Measurements from ENCODE around the gene LAYN. TPM values are rescaled to one million over a fixed set of nuclear protein-coding genes. Genes with fewer than 3 reads are reported as not detected.
A peak's percentile ranks its signal among the peaks of the same experiment; 100 is the strongest.

LAYN gene
- polyA plus RNA-seq, 1 donor from 2014 or later: not detected

DNA sequence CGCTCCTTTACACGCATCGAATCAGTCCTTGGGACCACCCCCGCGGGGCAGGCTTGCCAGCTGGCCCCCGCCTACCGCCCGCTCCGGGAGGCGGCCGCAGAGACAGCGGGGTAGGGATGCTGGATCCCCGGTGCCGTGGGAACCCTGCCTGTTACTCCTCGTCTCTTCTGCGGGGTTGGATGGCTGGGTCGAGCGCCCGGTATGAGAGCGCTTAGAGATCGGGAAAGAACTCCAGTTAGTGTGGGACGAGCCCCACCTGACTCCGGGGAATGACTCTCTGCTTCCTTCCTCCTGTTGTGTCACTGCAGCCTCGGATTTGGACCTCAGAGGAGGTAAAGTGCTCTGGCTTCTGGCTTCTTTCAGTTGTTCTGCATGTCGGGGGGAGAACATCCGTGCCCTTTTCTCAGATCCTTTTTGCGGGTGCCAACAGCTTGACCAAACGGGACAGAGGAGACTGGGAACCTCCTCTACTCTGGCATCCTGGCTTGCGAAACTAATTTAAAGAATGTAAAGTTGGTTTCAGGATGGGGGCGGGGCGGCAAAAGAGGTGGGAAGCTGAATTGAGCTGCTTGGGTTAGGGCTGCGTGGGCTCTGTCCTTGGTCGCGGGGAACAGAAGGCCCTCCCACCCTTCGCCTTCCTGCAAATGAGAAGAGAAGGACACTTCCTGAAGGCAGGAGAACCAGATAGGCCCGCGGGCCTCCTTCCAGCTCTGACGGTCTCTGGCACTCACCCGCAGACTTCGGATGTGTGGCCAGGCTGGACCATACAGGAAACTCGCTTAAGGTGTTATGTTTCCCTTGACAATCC, 938 bp downstream of the LAYN start:
- H3K4me3 Mint-ChIP-seq: peak overlapping the region; percentile 67 to 92 (median 80)
- H3K36me3 Mint-ChIP-seq: peaks cover 1% of the 10 kb centered on the region
- no peak overlapping the region for H3K27ac Mint-ChIP-seq
- H3K9me3 Mint-ChIP-seq: peaks cover 0 to 2% (median 0%) of the 10 kb centered on the region in 3 donors
- H3K27me3 Mint-ChIP-seq: peaks cover 51% of the 10 kb centered on the region
- H3K4me1 Mint-ChIP-seq: peaks cover 3 to 9% (median 7%) of the 10 kb centered on the region in 3 donors

- Mint-ChIP-seq H3K9me3 (peaks cover 0 to 2% (median 0%) of the 10 kb centered on the region in 3 donors), H3K27me3 (peaks cover 41% of the 10 kb centered on the region), H3K36me3 (peaks cover 1% of the 10 kb centered on the region), H3K4me1 (peaks cover 3 to 9% (median 7%) of the 10 kb centered on the region in 3 donors), H3K4me3 (peak overlapping the region in 1 of 4 donors; percentile 67), H3K27ac (no peak overlapping the region)
These were observed 2.2 kb downstream of the LAYN start for GRCh38 chr11:111542606-111543275.

GRCh38 chr11:111548525-111548924, 8.0 kb downstream of the LAYN start:
- H3K27me3 Mint-ChIP-seq: peaks cover 13% of the 10 kb centered on the region
- no peak overlapping the region for H3K27ac Mint-ChIP-seq
- no peaks in the 10 kb centered on the region for H3K9me3 Mint-ChIP-seq
- H3K4me1 Mint-ChIP-seq: no peaks in the 10 kb centered on the region
- H3K36me3 Mint-ChIP-seq: no peaks in the 10 kb centered on the region
- no peak overlapping the region for H3K4me3 Mint-ChIP-seq

GRCh38 chr11:111549196-111549868, 8.8 kb downstream of the LAYN start:
- H3K36me3 Mint-ChIP-seq: no peaks in the 10 kb centered on the region
- H3K4me3 Mint-ChIP-seq: no peak overlapping the region
- H3K9me3 Mint-ChIP-seq: no peaks in the 10 kb centered on the region
- no peak overlapping the region for H3K27ac Mint-ChIP-seq
- no peaks in the 10 kb centered on the region for H3K4me1 Mint-ChIP-seq
- peaks cover 12% of the 10 kb centered on the region for H3K27me3 Mint-ChIP-seq

GRCh38 chr11:111549869-111550203, 9.3 kb downstream of the LAYN start:
- no peaks in the 10 kb centered on the region for H3K9me3 Mint-ChIP-seq
- H3K27me3 Mint-ChIP-seq: peaks cover 12% of the 10 kb centered on the region
- no peaks in the 10 kb centered on the region for H3K4me1 Mint-ChIP-seq
- no peak overlapping the region for H3K27ac Mint-ChIP-seq
- H3K4me3 Mint-ChIP-seq: no peak overlapping the region
- H3K36me3 Mint-ChIP-seq: no peaks in the 10 kb centered on the region

- H3K9me3 Mint-ChIP-seq: peaks cover 0 to under 1% (median 0%) of the 10 kb centered on the region in 3 donors
- H3K27me3 Mint-ChIP-seq: peaks cover 12% of the 10 kb centered on the region
- no peak overlapping the region for H3K27ac Mint-ChIP-seq
- no peak overlapping the region for H3K4me3 Mint-ChIP-seq
- no peaks in the 10 kb centered on the region for H3K4me1 Mint-ChIP-seq
- H3K36me3 Mint-ChIP-seq: no peaks in the 10 kb centered on the region
These were observed 9.7 kb downstream of the LAYN start for GRCh38 chr11:111550258-111550657.

- H3K27me3 Mint-ChIP-seq: peaks cover 14% of the 10 kb centered on the region
- no peak overlapping the region for H3K27ac Mint-ChIP-seq
- peaks cover 3 to 13% (median 5%) of the 10 kb centered on the region in 3 donors for H3K9me3 Mint-ChIP-seq
- H3K36me3 Mint-ChIP-seq: peaks cover 3% of the 10 kb centered on the region
- H3K4me1 Mint-ChIP-seq: no peaks in the 10 kb centered on the region
- no peak overlapping the region for H3K4me3 Mint-ChIP-seq
These were observed 14.0 kb downstream of the LAYN start for GRCh38 chr11:111554532-111554931.

DNA sequence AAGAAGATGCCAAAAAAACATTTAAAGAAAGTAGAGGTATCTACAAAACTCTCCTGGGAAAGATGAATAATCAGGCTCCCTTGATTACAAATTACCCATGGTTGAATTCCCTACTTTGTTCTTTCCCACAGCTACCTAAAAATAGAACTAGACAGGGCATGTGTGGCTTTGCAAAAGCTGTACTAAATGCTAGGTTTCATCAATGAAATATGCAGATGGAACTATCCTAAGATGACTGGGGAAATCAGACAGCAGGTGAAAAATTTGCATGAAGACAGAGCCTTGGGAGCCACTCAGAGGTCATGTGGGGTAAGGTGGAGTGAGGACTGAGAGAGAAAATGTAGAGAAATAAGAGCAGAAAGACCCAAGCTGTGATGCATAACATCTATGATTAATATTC, 14.7 kb downstream of the LAYN start:
- no peak overlapping the region for H3K27ac Mint-ChIP-seq
- H3K27me3 Mint-ChIP-seq: peaks cover 11% of the 10 kb centered on the region
- H3K4me1 Mint-ChIP-seq: no peaks in the 10 kb centered on the region
- no peak overlapping the region for H3K4me3 Mint-ChIP-seq
- peaks cover 3% of the 10 kb centered on the region for H3K36me3 Mint-ChIP-seq
- peaks cover 3 to 13% (median 5%) of the 10 kb centered on the region in 3 donors for H3K9me3 Mint-ChIP-seq

GRCh38 chr11:111557425-111558111, 17.0 kb downstream of the LAYN start:
- Mint-ChIP-seq H3K36me3 (peaks cover 3% of the 10 kb centered on the region), H3K9me3 (peaks cover 3 to 13% (median 5%) of the 10 kb centered on the region in 3 donors)

GRCh38 chr11:111559800-111560464, 19.4 kb downstream of the LAYN start:
- Mint-ChIP-seq H3K36me3 (peaks cover 3% of the 10 kb centered on the region), H3K9me3 (peaks cover 3 to 13% (median 5%) of the 10 kb centered on the region in 3 donors), H3K4me1 (no peaks in the 10 kb centered on the region), H3K27ac (peak overlapping the region in 1 of 3 donors; percentile 16), H3K4me3 (no peak overlapping the region), H3K27me3 (peaks cover 2% of the 10 kb centered on the region)

More at GRCh38 chr11:111557425-111558111, 17.0 kb downstream of the LAYN start:
- Mint-ChIP-seq H3K27ac (no peak overlapping the region), H3K4me1 (no peaks in the 10 kb centered on the region), H3K27me3 (peaks cover 3% of the 10 kb centered on the region), H3K4me3 (no peak overlapping the region)

DNA sequence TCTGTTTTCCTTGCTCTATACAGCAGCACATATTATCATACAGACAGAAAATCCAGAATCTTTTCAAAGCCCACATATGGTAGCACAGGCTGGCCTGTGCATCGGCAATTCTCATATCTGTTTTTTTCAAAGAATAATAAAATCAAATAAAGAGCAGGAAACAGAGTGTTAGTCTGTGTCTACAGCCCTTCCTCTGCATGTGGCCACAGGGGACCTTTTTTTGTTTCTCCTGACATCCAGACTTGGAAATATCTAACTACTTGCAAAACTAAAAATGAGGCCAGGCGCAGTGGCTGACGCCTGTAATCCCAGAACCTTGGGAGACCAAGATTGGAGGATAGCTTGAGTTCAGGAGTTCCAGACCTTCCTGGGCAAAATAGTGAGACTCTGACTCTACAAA, 20.3 kb downstream of the LAYN start:
- Mint-ChIP-seq H3K27ac (peak overlapping the region in 1 of 3 donors; percentile 16), H3K9me3 (peaks cover 0 to 12% (median 5%) of the 10 kb centered on the region in 3 donors), H3K4me3 (no peak overlapping the region), H3K36me3 (peaks cover 3% of the 10 kb centered on the region), H3K27me3 (no peaks in the 10 kb centered on the region), H3K4me1 (no peaks in the 10 kb centered on the region)

- no peak overlapping the region for H3K27ac Mint-ChIP-seq
These were observed 20.8 kb downstream of the LAYN start for GRCh38 chr11:111561306-111561705.

DNA sequence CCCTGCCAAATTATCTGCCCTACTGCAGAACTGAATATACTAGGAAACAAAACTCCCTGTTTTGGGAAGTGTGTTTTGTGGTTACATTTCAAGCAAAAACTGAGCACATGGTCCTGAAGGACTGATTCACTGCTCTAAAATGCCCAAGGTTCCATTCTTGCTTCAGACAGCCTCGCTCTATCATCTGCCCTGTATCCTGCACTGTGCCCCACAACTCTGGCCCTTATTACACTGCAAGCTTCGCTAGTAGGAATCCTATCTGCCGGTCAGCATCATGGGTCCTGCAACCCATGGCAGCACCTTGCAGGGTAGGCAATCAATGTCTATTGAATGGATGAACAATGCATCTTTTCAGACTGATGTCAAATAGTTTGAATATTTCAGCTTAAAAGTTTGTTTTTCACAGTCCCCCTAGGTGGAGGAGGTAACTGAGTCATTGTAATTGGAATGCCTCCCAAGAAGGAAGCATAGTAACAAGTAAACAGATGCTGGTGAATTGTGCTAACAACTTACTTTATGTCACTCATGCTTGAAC, 21.3 kb downstream of the LAYN start:
- Mint-ChIP-seq H3K9me3 (peaks cover 0 to 2% (median 2%) of the 10 kb centered on the region in 3 donors), H3K4me3 (no peak overlapping the region), H3K27ac (no peak overlapping the region), H3K36me3 (no peaks in the 10 kb centered on the region), H3K27me3 (no peaks in the 10 kb centered on the region), H3K4me1 (no peaks in the 10 kb centered on the region)

More at GRCh38 chr11:111561306-111561705, 20.8 kb downstream of the LAYN start:
- H3K36me3 Mint-ChIP-seq: peaks cover 3% of the 10 kb centered on the region
- no peaks in the 10 kb centered on the region for H3K27me3 Mint-ChIP-seq
- peaks cover 0 to 7% (median 5%) of the 10 kb centered on the region in 3 donors for H3K9me3 Mint-ChIP-seq
- H3K4me1 Mint-ChIP-seq: no peaks in the 10 kb centered on the region
- no peak overlapping the region for H3K4me3 Mint-ChIP-seq

Data from IgD-negative memory B cell (primary cell).